T-helper 22 cell (primary cell): Measurements from ENCODE around the gene SLCO2A1.
"Not testable (repeated sequence)": the region's sequence is repeated elsewhere in the genome, so short reads cannot be mapped to it uniquely, and the experiment has no call there.

Source experiments
- DNase-seq: peaks from one replicate; pipeline ENCODE4 v3.0.0-alpha.2; 2020; ENCODE audit warnings: low read depth

The SLCO2A1 gene

DNA sequence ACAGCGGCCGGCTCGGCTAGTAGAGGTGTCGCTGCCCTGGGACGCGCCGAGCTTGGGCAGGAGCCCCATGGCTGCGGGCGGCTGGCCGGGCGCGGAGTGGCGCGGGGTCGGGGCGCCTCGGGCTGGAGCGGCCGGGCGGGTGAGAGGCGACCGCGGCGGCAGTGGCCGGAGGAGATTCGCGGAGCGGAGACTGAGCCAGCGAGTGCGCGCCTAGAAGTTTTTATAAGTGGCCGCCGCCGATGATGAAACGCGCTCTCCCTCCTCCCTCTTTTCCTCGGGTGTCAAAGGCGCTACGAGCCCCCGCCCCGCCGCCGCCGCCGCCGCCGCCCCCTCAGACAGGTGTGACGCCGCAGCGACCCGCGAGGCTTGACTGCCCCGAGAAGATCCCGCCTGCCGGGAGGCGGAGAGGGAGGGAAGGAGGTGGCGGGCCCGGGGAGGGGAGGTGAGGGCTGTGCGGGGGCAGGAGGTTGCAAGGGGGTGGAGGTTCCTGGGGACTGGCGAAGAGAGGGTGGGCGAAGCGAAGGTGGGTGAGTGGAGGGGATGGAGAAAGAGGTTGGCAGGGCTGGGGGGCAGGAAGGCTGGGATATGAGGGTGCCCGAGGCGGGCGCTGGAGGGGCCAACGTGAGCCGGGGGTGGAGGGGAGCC lies at the start of gene SLCO2A1:
TSS of gene SLCO2A1 (minus strand) at position 192 of the 645 bp plus-strand sequence. CDS start at position 69, 123 bp downstream.
- no peak for DNase-seq

- no peak for DNase-seq
Observed at GRCh38 chr3:134079111-134079547, 49.4 kb upstream of the SLCO2A1 start.

DNA sequence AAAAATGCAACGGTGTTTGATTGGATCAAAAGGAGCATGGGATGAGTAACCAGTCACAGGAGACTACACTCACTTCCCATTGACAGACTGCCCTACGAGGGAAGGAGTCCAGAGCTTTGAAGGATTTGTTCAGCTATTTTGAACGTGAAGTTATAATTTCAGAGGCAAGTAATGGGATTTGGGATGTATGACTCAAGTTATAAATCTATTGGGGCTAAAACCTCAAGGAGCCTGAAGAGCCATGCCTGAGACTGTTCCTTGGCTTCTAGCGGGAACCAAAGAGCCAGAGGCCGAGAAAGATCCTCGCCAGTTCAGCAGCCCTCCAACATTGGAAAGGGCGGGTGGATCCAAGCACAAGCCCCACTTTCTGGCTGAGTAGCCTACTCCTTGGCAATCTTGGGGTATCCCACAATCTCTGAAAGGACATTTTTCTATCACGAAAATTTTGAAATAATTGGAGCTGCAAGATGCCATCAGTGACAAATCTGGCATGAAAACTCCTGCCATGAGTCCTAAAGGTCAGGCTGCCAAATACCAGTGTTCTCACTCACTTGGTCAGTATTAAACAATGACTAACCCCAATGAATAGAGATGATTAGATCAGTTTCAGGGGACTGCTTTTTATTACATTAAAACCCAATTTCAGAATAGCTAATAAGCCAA lies 48.6 kb upstream of the SLCO2A1 start:
- DNase-seq: no peak

DNA sequence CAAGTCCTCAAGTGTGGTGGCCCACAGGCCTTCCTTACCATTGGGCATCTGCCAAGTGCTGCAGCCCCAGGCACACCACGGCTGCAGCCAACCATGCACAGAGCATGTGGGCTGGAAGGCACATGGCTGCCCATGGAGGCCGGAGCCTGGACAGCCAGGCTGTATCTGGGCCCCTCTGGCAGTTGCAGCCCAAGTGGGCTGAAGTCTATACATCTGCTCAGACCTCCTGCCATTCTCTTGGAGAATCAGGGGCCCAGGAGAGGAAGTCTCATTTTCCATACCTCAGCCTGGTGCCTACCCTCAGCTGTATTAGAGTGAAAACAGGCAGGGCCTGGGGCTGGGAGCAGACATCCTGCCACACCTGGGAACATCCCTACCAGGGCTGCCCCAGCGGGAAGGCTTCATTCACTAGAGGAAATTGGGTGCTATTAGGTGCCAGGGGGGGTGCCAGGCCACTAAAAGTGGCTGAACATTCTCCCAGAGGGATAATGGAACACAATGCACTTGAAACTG lies 48.0 kb upstream of the SLCO2A1 start:
- DNase-seq: no peak

DNA sequence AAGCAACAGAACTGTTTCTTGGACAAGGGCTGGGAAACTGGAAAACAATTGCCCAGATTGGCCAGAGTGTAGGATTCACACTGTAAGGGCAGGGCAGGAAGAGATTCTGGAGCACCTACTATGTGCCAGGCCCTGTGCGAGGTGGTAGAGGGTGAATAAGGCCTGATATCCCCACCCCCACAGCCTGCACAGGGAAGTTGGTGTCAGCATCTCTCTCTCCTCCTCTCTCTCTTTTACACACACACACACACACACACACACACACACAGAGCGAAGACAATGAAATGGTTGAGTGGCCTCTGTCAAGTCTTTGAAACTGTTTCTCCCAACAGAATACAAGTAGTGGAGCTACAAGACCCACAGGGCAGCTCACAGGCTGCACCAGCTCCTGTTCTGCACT lies 47.1 kb upstream of the SLCO2A1 start:
- no peak for DNase-seq

DNA sequence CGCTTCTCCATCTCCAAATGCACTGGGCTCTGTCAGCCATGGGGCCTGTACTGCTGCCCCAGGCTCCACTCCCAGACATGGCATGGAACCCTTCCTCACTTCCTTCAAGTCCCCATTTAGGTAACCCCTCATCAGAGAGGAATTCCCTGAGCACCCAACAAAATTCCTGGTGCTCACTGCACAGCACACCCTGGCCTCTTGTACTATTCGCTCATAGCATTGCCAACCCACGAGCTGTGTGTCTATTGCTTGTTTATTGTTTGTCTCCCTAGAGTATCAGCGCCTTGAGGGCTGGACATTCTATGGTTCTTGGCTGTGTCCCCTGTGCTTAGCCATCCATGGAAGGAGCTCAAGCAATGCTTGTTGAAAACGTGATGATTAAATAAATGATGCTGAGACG lies 46.1 kb upstream of the SLCO2A1 start:
- DNase-seq: no peak

DNA sequence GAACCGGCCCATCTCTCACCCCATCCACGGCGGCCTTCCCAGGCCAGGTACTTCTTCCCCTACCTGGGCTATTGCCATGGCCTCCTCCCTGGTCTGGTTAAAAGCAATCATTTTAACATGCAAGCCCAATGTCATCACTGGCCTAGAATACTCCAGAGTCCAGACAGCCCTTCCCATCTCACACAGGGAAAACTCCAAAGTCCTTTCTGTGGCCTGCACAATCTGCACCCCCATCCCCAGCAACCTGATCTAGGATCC lies 45.8 kb upstream of the SLCO2A1 start:
- no peak for DNase-seq

GRCh38 chr3:134074790-134075567 lies 45.3 kb upstream of the SLCO2A1 start:
- DNase-seq: no peak

- no peak for DNase-seq
Observed at GRCh38 chr3:134074001-134074789, 44.5 kb upstream of the SLCO2A1 start.

DNA sequence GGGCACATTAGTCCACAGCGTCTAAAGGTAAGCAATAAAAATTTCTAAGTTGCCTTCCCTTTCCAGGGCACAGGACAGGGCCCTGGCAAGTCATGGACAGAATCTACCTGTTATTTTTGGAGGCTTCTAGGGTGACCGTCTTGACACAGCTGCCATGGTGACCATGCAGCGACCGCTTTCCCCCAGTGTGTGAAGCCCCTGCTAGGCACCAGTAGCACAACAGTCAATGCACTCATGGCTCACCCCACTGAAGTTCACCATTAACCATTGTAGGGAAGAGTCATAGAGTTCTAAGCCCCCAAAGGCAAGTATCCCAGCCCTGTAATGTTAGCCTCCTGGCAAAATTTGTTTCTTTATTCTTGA lies 43.8 kb upstream of the SLCO2A1 start:
- DNase-seq: no peak

GRCh38 chr3:134072881-134073582 lies 43.3 kb upstream of the SLCO2A1 start:
- DNase-seq: no peak

DNA sequence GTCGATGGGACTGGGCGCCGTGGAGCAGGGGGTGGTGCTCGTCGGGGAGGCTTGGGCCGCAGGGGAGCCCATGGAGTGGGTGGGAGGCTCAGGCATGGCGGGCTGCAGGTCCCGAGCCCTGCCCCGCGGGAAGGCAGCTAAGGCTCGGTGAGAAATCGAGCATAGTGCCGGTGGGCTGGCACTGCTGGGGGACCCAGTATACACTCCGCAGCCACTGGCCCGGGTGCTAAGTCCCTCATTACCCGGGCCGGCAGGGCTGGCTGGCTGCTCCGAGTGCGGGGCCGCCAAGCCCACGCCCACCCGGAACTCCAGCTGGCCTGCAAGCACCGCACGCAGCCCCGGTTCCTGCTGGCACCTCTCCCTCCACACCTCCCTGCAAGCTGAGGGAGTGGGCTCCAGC lies 40.6 kb upstream of the SLCO2A1 start:
- DNase-seq: not testable (repeated sequence)

DNA sequence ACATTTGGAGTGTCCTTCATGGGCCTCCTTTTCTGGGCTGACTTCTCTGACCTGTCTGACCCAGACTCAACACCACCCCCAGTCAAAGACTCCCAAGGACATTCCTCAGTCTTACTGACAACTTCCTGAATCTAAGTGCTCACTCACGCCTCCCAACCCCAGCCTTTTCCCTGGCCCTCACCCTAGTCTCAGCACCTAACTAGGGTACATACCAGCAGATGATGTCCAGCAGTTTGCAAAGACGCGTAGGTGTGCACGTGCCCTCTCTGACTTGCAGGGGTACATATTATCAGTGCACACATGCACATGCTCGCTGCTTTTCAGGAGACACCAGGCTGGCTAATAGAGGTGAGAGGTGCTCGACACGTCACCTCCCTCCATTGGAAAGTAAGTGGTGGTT lies 38.7 kb upstream of the SLCO2A1 start:
- DNase-seq: no peak

DNA sequence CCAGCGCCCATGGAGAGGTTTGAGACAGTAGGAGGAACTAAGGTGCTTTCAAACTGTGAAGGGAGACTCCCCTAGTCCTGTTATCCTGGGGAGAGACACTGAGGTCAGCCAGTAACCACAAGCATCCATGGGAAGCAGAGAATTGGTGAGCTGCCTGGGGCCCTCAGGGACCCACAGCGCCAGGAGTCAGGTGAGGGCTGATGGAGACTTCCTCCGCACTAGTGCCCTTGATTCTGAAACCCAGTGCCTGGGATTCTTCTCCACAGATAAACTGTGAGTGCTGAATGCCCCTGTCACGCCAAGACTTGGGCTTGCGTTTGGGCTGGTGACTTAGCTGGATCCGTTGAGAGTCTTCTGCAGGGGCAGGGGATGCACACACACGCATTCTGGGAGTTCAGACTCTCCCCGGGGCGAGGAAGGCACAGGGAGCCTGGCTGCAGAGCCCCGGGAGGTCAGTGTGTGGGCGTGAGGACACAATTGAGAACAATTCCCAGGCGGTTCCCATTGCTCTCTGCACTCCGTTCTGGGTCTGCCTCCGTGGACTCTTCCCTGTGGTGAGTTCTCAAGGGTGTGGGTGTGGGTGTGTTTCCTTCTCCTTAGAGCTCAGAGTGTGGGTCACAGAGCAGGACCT lies 37.9 kb upstream of the SLCO2A1 start:
- no peak for DNase-seq

GRCh38 chr3:134066651-134067530 lies 37.2 kb upstream of the SLCO2A1 start:
- DNase-seq: no peak

DNA sequence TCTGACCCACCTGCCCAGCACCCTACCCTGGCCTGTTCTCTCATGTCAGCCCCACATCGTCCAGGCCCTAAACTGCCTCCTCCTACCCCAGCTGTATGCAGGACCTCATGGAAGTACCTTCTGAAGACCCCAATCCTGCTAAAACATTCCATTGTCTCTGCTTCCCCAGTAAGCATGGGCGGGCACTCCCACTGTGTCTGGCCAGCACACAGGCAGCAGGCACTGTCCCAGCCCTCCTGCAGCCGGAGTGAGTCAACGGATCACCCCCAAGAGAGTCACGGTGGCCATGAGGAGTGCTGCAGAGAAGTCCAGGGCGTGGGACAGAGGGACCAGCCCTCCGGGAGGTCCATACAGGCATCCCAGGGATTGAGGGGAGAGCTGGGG lies 36.4 kb upstream of the SLCO2A1 start:
- no peak for DNase-seq

DNA sequence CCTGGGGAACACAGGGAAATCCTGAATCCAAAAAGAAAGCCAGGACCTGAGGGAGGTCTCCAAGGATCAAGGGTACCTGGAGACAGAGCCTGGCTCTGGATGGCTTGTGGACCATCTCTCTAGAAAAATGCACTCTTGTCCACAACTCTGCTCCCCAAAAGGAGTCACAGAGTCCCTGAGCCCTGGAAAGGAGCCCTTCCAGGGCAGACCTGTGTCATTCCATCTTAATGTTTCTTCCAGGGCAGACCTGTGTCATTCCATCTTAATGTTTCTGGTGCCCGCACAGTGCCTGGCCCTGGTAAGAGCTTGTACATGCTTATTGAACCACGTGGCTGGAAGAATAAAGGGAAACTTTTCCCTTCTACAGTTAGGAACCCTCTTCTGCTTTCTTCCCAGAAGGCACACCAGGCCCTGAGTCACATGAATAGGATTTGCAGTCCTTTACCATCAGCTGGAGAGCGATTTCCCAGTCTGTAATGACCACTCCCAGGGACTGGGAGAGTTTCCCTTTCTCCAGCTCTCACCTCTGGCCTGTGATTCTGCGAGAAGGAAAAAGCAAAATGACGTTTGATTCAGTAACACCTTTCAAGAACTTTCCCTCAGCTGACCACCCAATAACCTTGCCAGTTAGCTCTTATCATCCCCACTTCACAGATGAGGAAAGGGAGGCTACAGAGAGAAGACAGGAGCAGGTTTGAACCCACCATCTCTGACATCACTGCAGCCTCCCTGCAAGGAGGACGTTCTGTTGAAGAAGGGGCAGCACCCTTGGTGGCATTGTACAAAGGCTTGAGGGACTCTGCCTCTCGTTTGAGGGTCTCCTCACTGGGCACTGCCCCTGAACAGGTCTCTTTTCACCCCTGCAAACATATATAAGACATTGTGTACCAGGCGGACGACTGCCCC lies 35.8 kb upstream of the SLCO2A1 start:
- no peak for DNase-seq

DNA sequence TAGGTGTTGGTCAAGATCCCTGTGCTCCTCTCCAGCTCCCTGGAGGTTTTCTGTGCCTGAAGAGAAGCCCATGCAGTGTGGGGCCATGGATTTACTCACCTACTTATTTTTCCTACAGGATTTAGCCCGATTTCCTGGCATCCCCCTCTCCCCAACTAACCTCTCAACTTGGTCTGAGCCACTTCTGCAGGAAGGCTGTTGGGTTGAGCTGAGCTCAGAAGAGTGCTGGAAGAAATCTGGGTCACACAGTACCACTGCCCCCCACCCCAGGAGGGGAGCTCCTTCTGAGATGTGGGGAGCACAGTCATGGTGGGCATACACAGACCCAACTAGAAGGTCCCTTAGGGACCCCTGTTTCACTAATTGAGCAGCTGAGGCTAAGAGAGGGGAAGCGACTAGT lies 34.4 kb upstream of the SLCO2A1 start:
- DNase-seq: no peak

GRCh38 chr3:134061401-134061800 lies 31.7 kb upstream of the SLCO2A1 start:
- DNase-seq: no peak
